Rectal smooth muscle tissue (tissue), 1 donor: Measurements from ENCODE around the gene ZFPM1.
"Not testable (repeated sequence)": the region's sequence is repeated elsewhere in the genome, so short reads cannot be mapped to it uniquely, and the experiment has no call there.

Experiments used
- H3K27ac ChIP-seq: one replicate; pipeline ENCODE4 v1.7.0; 2013; ENCODE audit warnings: low read depth, low read length, inconsistent platforms
- H3K27me3 ChIP-seq: one replicate; pipeline ENCODE4 v1.7.0; 2013; ENCODE audit warnings: low read length; ENCODE audit not compliant: control insufficient read depth, insufficient read depth
- H3K36me3 ChIP-seq: one replicate; pipeline ENCODE4 v1.7.0; 2013; ENCODE audit warnings: low read length; ENCODE audit not compliant: control insufficient read depth, insufficient read depth
- H3K4me1 ChIP-seq: one replicate; pipeline ENCODE4 v1.7.0; 2013; ENCODE audit warnings: low read length; ENCODE audit not compliant: control insufficient read depth, insufficient read depth
- H3K4me3 ChIP-seq: one replicate; pipeline ENCODE4 v1.7.0; 2013; ENCODE audit warnings: low read length
- H3K9ac ChIP-seq: one replicate; pipeline ENCODE4 v1.7.0; 2013; ENCODE audit warnings: low read length

ZFPM1 gene

GRCh38 chr16:88469615-88470395 is 16.7 kb downstream of the ZFPM1 start:
- no peaks in the 10 kb centered on the region for H3K36me3 ChIP-seq
- no peak overlapping the region for H3K27ac ChIP-seq
- H3K4me3 ChIP-seq, result no peak overlapping the region
- no peak overlapping the region for H3K9ac ChIP-seq
- H3K27me3 ChIP-seq, result no peaks in the 10 kb centered on the region
- no peaks in the 10 kb centered on the region for H3K4me1 ChIP-seq

GRCh38 chr16:88470396-88470680 is 17.3 kb downstream of the ZFPM1 start:
- H3K4me3 ChIP-seq, H3K27me3 ChIP-seq, H3K9ac ChIP-seq, H3K36me3 ChIP-seq, H3K4me1 ChIP-seq, H3K27ac ChIP-seq: not testable (repeated sequence)

- H3K27me3 ChIP-seq, H3K4me1 ChIP-seq, H3K9ac ChIP-seq, H3K27ac ChIP-seq, H3K36me3 ChIP-seq, H3K4me3 ChIP-seq: not testable (repeated sequence)
These were observed 17.6 kb downstream of the ZFPM1 start for GRCh38 chr16:88470696-88471095.

- H3K27me3 ChIP-seq, result no peaks in the 10 kb centered on the region
- no peak overlapping the region for H3K27ac ChIP-seq
- H3K4me1 ChIP-seq, result no peaks in the 10 kb centered on the region
- H3K36me3 ChIP-seq, result no peaks in the 10 kb centered on the region
- no peak overlapping the region for H3K9ac ChIP-seq
- H3K4me3 ChIP-seq, result no peak overlapping the region
These were observed 18.0 kb downstream of the ZFPM1 start for GRCh38 chr16:88471115-88471514.

GRCh38 chr16:88471575-88471974 is 18.5 kb downstream of the ZFPM1 start:
- Histone ChIP-seq H3K4me1 (no peaks in the 10 kb centered on the region), H3K36me3 (no peaks in the 10 kb centered on the region), H3K27ac (no peak overlapping the region), H3K27me3 (no peaks in the 10 kb centered on the region), H3K4me3 (no peak overlapping the region), H3K9ac (no peak overlapping the region)

GRCh38 chr16:88472069-88472468 is 19.0 kb downstream of the ZFPM1 start:
- Histone ChIP-seq H3K27me3 (no peaks in the 10 kb centered on the region), H3K4me3 (no peak overlapping the region), H3K4me1 (no peaks in the 10 kb centered on the region), H3K36me3 (no peaks in the 10 kb centered on the region), H3K27ac (no peak overlapping the region), H3K9ac (no peak overlapping the region)

- Histone ChIP-seq H3K36me3 (no peaks in the 10 kb centered on the region), H3K4me1 (no peaks in the 10 kb centered on the region), H3K27me3 (no peaks in the 10 kb centered on the region), H3K9ac (no peak overlapping the region), H3K4me3 (no peak overlapping the region), H3K27ac (no peak overlapping the region)
These were observed 19.6 kb downstream of the ZFPM1 start for GRCh38 chr16:88472637-88473205.

GRCh38 chr16:88473666-88474534 is 20.8 kb downstream of the ZFPM1 start:
- Histone ChIP-seq H3K36me3 (no peaks in the 10 kb centered on the region), H3K4me1 (no peaks in the 10 kb centered on the region), H3K4me3 (no peak overlapping the region), H3K27ac (no peak overlapping the region), H3K9ac (no peak overlapping the region), H3K27me3 (no peaks in the 10 kb centered on the region)

- Histone ChIP-seq H3K9ac (no peak overlapping the region), H3K4me3 (no peak overlapping the region), H3K27me3 (no peaks in the 10 kb centered on the region), H3K27ac (no peak overlapping the region), H3K4me1 (no peaks in the 10 kb centered on the region), H3K36me3 (no peaks in the 10 kb centered on the region)
These were observed 22.0 kb downstream of the ZFPM1 start for GRCh38 chr16:88475037-88475436.

- Histone ChIP-seq H3K36me3 (no peaks in the 10 kb centered on the region), H3K4me1 (no peaks in the 10 kb centered on the region), H3K27me3 (no peaks in the 10 kb centered on the region), H3K27ac (no peak overlapping the region), H3K9ac (no peak overlapping the region), H3K4me3 (no peak overlapping the region)
These were observed 23.1 kb downstream of the ZFPM1 start for GRCh38 chr16:88476203-88476602.

GRCh38 chr16:88476817-88477397 is 23.8 kb downstream of the ZFPM1 start:
- Histone ChIP-seq H3K9ac (no peak overlapping the region), H3K4me1 (no peaks in the 10 kb centered on the region), H3K27ac (no peak overlapping the region), H3K36me3 (no peaks in the 10 kb centered on the region), H3K4me3 (no peak overlapping the region), H3K27me3 (no peaks in the 10 kb centered on the region)

GRCh38 chr16:88477631-88478519 is 24.8 kb downstream of the ZFPM1 start:
- Histone ChIP-seq H3K36me3 (no peaks in the 10 kb centered on the region), H3K9ac (no peak overlapping the region), H3K27ac (no peak overlapping the region), H3K4me3 (no peak overlapping the region), H3K27me3 (no peaks in the 10 kb centered on the region), H3K4me1 (no peaks in the 10 kb centered on the region)
